ENCODE results near the gene DMAC2.
"Not testable (repeated sequence)": the region's sequence is repeated elsewhere in the genome, so short reads cannot be mapped to it uniquely, and the experiment has no call there.

DMAC2 gene

GRCh38 chr19:41421973-41422372 lies 17.7 kb downstream of the DMAC2 start:
- no peak for DNase-seq

GRCh38 chr19:41421314-41421713 lies 18.4 kb downstream of the DMAC2 start:
- DNase-seq = no peak

GRCh38 chr19:41420101-41420880 lies 19.4 kb downstream of the DMAC2 start:
- no peak for DNase-seq

GRCh38 chr19:41416194-41416674 lies 23.5 kb downstream of the DMAC2 start:
- no peak for DNase-seq

- DNase-seq = no peak
Observed at GRCh38 chr19:41415154-41415571, 24.5 kb downstream of the DMAC2 start.

GRCh38 chr19:41414461-41414860 lies 25.3 kb downstream of the DMAC2 start:
- DNase-seq = no peak

GRCh38 chr19:41413947-41414346 lies 25.8 kb downstream of the DMAC2 start:
- DNase-seq = no peak

- DNase-seq = no peak
Observed at GRCh38 chr19:41412953-41413352, 26.8 kb downstream of the DMAC2 start.

GRCh38 chr19:41411968-41412265 lies 27.8 kb downstream of the DMAC2 start:
- DNase-seq = no peak

GRCh38 chr19:41411100-41411967 lies 28.4 kb downstream of the DMAC2 start:
- DNase-seq = no peak

- no peak for DNase-seq
Observed at GRCh38 chr19:41410336-41411054, 29.2 kb downstream of the DMAC2 start.

- DNase-seq = no peak
Observed at GRCh38 chr19:41409288-41409687, 30.4 kb downstream of the DMAC2 start.

- not testable (repeated sequence) for DNase-seq
Observed at GRCh38 chr19:41408846-41409245, 30.9 kb downstream of the DMAC2 start.

- DNase-seq = no peak
Observed at GRCh38 chr19:41408256-41408655, 31.5 kb downstream of the DMAC2 start.

GRCh38 chr19:41407271-41407670 lies 32.4 kb downstream of the DMAC2 start:
- DNase-seq = no peak

- no peak for DNase-seq
Observed at GRCh38 chr19:41405776-41406175, 33.9 kb downstream of the DMAC2 start.

- DNase-seq = no peak
Observed at GRCh38 chr19:41403181-41403970, 36.3 kb downstream of the DMAC2 start.

- DNase-seq = no peak
Observed at GRCh38 chr19:41402010-41402409, 37.7 kb downstream of the DMAC2 start.

GRCh38 chr19:41401483-41401882 lies 38.2 kb downstream of the DMAC2 start:
- no peak for DNase-seq

- DNase-seq = no peak
Observed at GRCh38 chr19:41399525-41399924, 40.2 kb downstream of the DMAC2 start.

- DNase-seq = no peak
Observed at GRCh38 chr19:41399091-41399490, 40.6 kb downstream of the DMAC2 start.

GRCh38 chr19:41398598-41398997 lies 41.1 kb downstream of the DMAC2 start:
- DNase-seq = no peak

- DNase-seq = no peak
Observed at GRCh38 chr19:41398050-41398418, 41.7 kb downstream of the DMAC2 start.
